ENCODE measurements around the gene SMARCA2.

SMARCA2 gene

GRCh38 chr9:2122299-2122698, 107.2 kb downstream of the SMARCA2 start:
- Histone ChIP-seq H3K4me1 (ENCODE audit: control insufficient read depth, insufficient read depth, low read length) (no peaks in the 10 kb centered on the region), H3K27ac (ENCODE audit: low read length) (no peak overlapping the region), H3K36me3 (ENCODE audit: control insufficient read depth, insufficient read depth, low read length) (no peaks in the 10 kb centered on the region), H3K9me3 (ENCODE audit: control insufficient read depth, insufficient read depth, low read length) (no peaks in the 10 kb centered on the region), H3K27me3 (ENCODE audit: control insufficient read depth, insufficient read depth, low read length) (no peaks in the 10 kb centered on the region), H3K4me3 (ENCODE audit: low read length) (no peak overlapping the region)
- DNase-seq (ENCODE audit: low read depth, low spot score) = no peak
- WGBS (ENCODE audit: insufficient coverage, insufficient read length) = no CpG with 5 or more reads among the region's 3 CpGs

- no peak for DNase-seq (ENCODE audit: low read depth, low spot score)
- Histone ChIP-seq H3K27me3 (ENCODE audit: control insufficient read depth, insufficient read depth, low read length) (no peaks in the 10 kb centered on the region), H3K4me3 (ENCODE audit: low read length) (no peak overlapping the region), H3K27ac (ENCODE audit: low read length) (no peak overlapping the region), H3K4me1 (ENCODE audit: control insufficient read depth, insufficient read depth, low read length) (no peaks in the 10 kb centered on the region), H3K9me3 (ENCODE audit: control insufficient read depth, insufficient read depth, low read length) (no peaks in the 10 kb centered on the region), H3K36me3 (ENCODE audit: control insufficient read depth, insufficient read depth, low read length) (no peaks in the 10 kb centered on the region)
- WGBS (ENCODE audit: insufficient coverage, insufficient read length) = no CpG with 5 or more reads among the region's 2 CpGs
These were observed 110.8 kb downstream of the SMARCA2 start for GRCh38 chr9:2125906-2126305.

- no CpG with 5 or more reads among the region's 4 CpGs for WGBS (ENCODE audit: insufficient coverage, insufficient read length)
- no peak for DNase-seq (ENCODE audit: low read depth, low spot score)
These were observed 111.2 kb downstream of the SMARCA2 start for GRCh38 chr9:2126331-2126803.

GRCh38 chr9:2127486-2127885, 112.3 kb downstream of the SMARCA2 start:
- Histone ChIP-seq H3K27ac (ENCODE audit: low read length) (no peak overlapping the region), H3K36me3 (ENCODE audit: control insufficient read depth, insufficient read depth, low read length) (no peaks in the 10 kb centered on the region), H3K27me3 (ENCODE audit: control insufficient read depth, insufficient read depth, low read length) (no peaks in the 10 kb centered on the region), H3K9me3 (ENCODE audit: control insufficient read depth, insufficient read depth, low read length) (no peaks in the 10 kb centered on the region), H3K4me1 (ENCODE audit: control insufficient read depth, insufficient read depth, low read length) (no peaks in the 10 kb centered on the region), H3K4me3 (ENCODE audit: low read length) (no peak overlapping the region)
- no CpG with 5 or more reads among the region's 1 CpG for WGBS (ENCODE audit: insufficient coverage, insufficient read length)
- no peak for DNase-seq (ENCODE audit: low read depth, low spot score)

More at GRCh38 chr9:2126331-2126803, 111.2 kb downstream of the SMARCA2 start:
- H3K4me1 ChIP-seq (ENCODE audit: control insufficient read depth, insufficient read depth, low read length) = no peaks in the 10 kb centered on the region
- H3K36me3 ChIP-seq (ENCODE audit: control insufficient read depth, insufficient read depth, low read length) = no peaks in the 10 kb centered on the region
- H3K27me3 ChIP-seq (ENCODE audit: control insufficient read depth, insufficient read depth, low read length) = no peaks in the 10 kb centered on the region
- no peak overlapping the region for H3K27ac ChIP-seq (ENCODE audit: low read length)
- no peaks in the 10 kb centered on the region for H3K9me3 ChIP-seq (ENCODE audit: control insufficient read depth, insufficient read depth, low read length)
- no peak overlapping the region for H3K4me3 ChIP-seq (ENCODE audit: low read length)

GRCh38 chr9:2128141-2128540, 113.0 kb downstream of the SMARCA2 start:
- H3K4me3 ChIP-seq (ENCODE audit: low read length) = no peak overlapping the region
- no peaks in the 10 kb centered on the region for H3K36me3 ChIP-seq (ENCODE audit: control insufficient read depth, insufficient read depth, low read length)
- H3K27me3 ChIP-seq (ENCODE audit: control insufficient read depth, insufficient read depth, low read length) = no peaks in the 10 kb centered on the region
- H3K27ac ChIP-seq (ENCODE audit: low read length) = no peak overlapping the region
- no peaks in the 10 kb centered on the region for H3K9me3 ChIP-seq (ENCODE audit: control insufficient read depth, insufficient read depth, low read length)
- H3K4me1 ChIP-seq (ENCODE audit: control insufficient read depth, insufficient read depth, low read length) = no peaks in the 10 kb centered on the region
- no CpG with 5 or more reads among the region's 3 CpGs for WGBS (ENCODE audit: insufficient coverage, insufficient read length)
- DNase-seq (ENCODE audit: low read depth, low spot score) = no peak

GRCh38 chr9:2128618-2129017, 113.5 kb downstream of the SMARCA2 start:
- no peaks in the 10 kb centered on the region for H3K4me1 ChIP-seq (ENCODE audit: control insufficient read depth, insufficient read depth, low read length)
- H3K4me3 ChIP-seq (ENCODE audit: low read length) = no peak overlapping the region
- H3K27ac ChIP-seq (ENCODE audit: low read length) = no peak overlapping the region
- no peaks in the 10 kb centered on the region for H3K36me3 ChIP-seq (ENCODE audit: control insufficient read depth, insufficient read depth, low read length)
- no peak for DNase-seq (ENCODE audit: low read depth, low spot score)
- H3K9me3 ChIP-seq (ENCODE audit: control insufficient read depth, insufficient read depth, low read length) = no peaks in the 10 kb centered on the region
- no peaks in the 10 kb centered on the region for H3K27me3 ChIP-seq (ENCODE audit: control insufficient read depth, insufficient read depth, low read length)
- WGBS (ENCODE audit: insufficient coverage, insufficient read length) = no CpG with 5 or more reads among the region's 1 CpG

- H3K4me3 ChIP-seq (ENCODE audit: low read length) = no peak overlapping the region
- H3K27ac ChIP-seq (ENCODE audit: low read length) = no peak overlapping the region
- DNase-seq (ENCODE audit: low read depth, low spot score) = no peak
- H3K27me3 ChIP-seq (ENCODE audit: control insufficient read depth, insufficient read depth, low read length) = no peaks in the 10 kb centered on the region
- H3K36me3 ChIP-seq (ENCODE audit: control insufficient read depth, insufficient read depth, low read length) = no peaks in the 10 kb centered on the region
- H3K9me3 ChIP-seq (ENCODE audit: control insufficient read depth, insufficient read depth, low read length) = no peaks in the 10 kb centered on the region
- no CpG with 5 or more reads among the region's 3 CpGs for WGBS (ENCODE audit: insufficient coverage, insufficient read length)
- H3K4me1 ChIP-seq (ENCODE audit: control insufficient read depth, insufficient read depth, low read length) = no peaks in the 10 kb centered on the region
These were observed 115.8 kb downstream of the SMARCA2 start for GRCh38 chr9:2130941-2131340.

GRCh38 chr9:2132484-2133082, 117.4 kb downstream of the SMARCA2 start:
- no peak overlapping the region for H3K27ac ChIP-seq (ENCODE audit: low read length)
- no peaks in the 10 kb centered on the region for H3K36me3 ChIP-seq (ENCODE audit: control insufficient read depth, insufficient read depth, low read length)
- DNase-seq (ENCODE audit: low read depth, low spot score) = no peak
- no peaks in the 10 kb centered on the region for H3K4me1 ChIP-seq (ENCODE audit: control insufficient read depth, insufficient read depth, low read length)
- H3K9me3 ChIP-seq (ENCODE audit: control insufficient read depth, insufficient read depth, low read length) = no peaks in the 10 kb centered on the region
- 100% methylated on average over 2 of the region's 3 CpGs for WGBS (ENCODE audit: insufficient coverage, insufficient read length)
- H3K27me3 ChIP-seq (ENCODE audit: control insufficient read depth, insufficient read depth, low read length) = no peaks in the 10 kb centered on the region
- no peak overlapping the region for H3K4me3 ChIP-seq (ENCODE audit: low read length)

GRCh38 chr9:2134391-2134790, 119.2 kb downstream of the SMARCA2 start:
- Histone ChIP-seq H3K4me3 (ENCODE audit: low read length) (no peak overlapping the region), H3K4me1 (ENCODE audit: control insufficient read depth, insufficient read depth, low read length) (no peaks in the 10 kb centered on the region), H3K27me3 (ENCODE audit: control insufficient read depth, insufficient read depth, low read length) (no peaks in the 10 kb centered on the region), H3K9me3 (ENCODE audit: control insufficient read depth, insufficient read depth, low read length) (no peaks in the 10 kb centered on the region), H3K27ac (ENCODE audit: low read length) (no peak overlapping the region), H3K36me3 (ENCODE audit: control insufficient read depth, insufficient read depth, low read length) (no peaks in the 10 kb centered on the region)
- DNase-seq (ENCODE audit: low read depth, low spot score) = no peak
- no CpG with 5 or more reads among the region's 2 CpGs for WGBS (ENCODE audit: insufficient coverage, insufficient read length)

GRCh38 chr9:2138646-2139045, 123.5 kb downstream of the SMARCA2 start:
- H3K27ac ChIP-seq (ENCODE audit: low read length) = no peak overlapping the region
- H3K27me3 ChIP-seq (ENCODE audit: control insufficient read depth, insufficient read depth, low read length) = no peaks in the 10 kb centered on the region
- no peaks in the 10 kb centered on the region for H3K36me3 ChIP-seq (ENCODE audit: control insufficient read depth, insufficient read depth, low read length)
- no peak for DNase-seq (ENCODE audit: low read depth, low spot score)
- no peaks in the 10 kb centered on the region for H3K4me1 ChIP-seq (ENCODE audit: control insufficient read depth, insufficient read depth, low read length)
- no CpG with 5 or more reads among the region's 4 CpGs for WGBS (ENCODE audit: insufficient coverage, insufficient read length)
- no peak overlapping the region for H3K4me3 ChIP-seq (ENCODE audit: low read length)
- H3K9me3 ChIP-seq (ENCODE audit: control insufficient read depth, insufficient read depth, low read length) = no peaks in the 10 kb centered on the region

GRCh38 chr9:2140600-2141223, 125.6 kb downstream of the SMARCA2 start:
- no peak overlapping the region for H3K27ac ChIP-seq (ENCODE audit: low read length)
- no peaks in the 10 kb centered on the region for H3K9me3 ChIP-seq (ENCODE audit: control insufficient read depth, insufficient read depth, low read length)
- no CpG with 5 or more reads among the region's 4 CpGs for WGBS (ENCODE audit: insufficient coverage, insufficient read length)
- no peak for DNase-seq (ENCODE audit: low read depth, low spot score)
- H3K27me3 ChIP-seq (ENCODE audit: control insufficient read depth, insufficient read depth, low read length) = no peaks in the 10 kb centered on the region
- no peaks in the 10 kb centered on the region for H3K4me1 ChIP-seq (ENCODE audit: control insufficient read depth, insufficient read depth, low read length)
- no peak overlapping the region for H3K4me3 ChIP-seq (ENCODE audit: low read length)
- no peaks in the 10 kb centered on the region for H3K36me3 ChIP-seq (ENCODE audit: control insufficient read depth, insufficient read depth, low read length)
